Measurements from ENCODE around the gene SYT15. TPM values are rescaled to one million over a fixed set of nuclear protein-coding genes. Genes with fewer than 3 reads are reported as not detected.
A peak's percentile ranks its signal among the peaks of the same experiment; 100 is the strongest.
"Not testable (repeated sequence)": the region's sequence is repeated elsewhere in the genome, so short reads cannot be mapped to it uniquely, and the experiment has no call there.

Gene SYT15
- total RNA-seq, 3 donors from 2014 or later (not counting 1 experiment from before 2014, with no cell fraction given), result 1.00 to 2.0 (median 1.1) TPM

DNA sequence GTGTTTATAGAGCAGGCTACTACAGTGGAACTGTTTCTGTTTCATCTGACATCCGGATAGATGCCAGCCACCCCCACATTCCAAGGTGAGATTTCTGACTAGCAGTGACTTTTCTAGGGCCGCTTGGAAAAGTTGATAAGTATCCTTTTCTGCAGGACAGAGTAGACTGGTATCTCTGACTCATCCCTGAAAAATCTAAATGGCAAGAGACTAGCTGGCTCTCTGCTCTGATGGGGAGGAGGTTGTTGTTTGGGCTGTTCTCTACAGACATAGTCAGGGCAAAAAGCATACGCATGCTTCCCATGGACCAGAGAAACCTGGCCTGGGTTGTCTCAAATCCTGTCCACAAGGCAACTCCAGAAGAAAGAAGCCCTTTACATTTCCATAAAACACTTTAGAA, 10.7 kb downstream of the SYT15 start:
- H3K27ac Mint-ChIP-seq; DNase-seq; H3K4me1 Mint-ChIP-seq; H3K4me3 ChIP-seq (ENCODE audit: low read length); H3K9me3 ChIP-seq (ENCODE audit: control insufficient read depth, insufficient read depth, low read length); ATAC-seq; H3K27me3 ChIP-seq (ENCODE audit: control insufficient read depth, insufficient read depth, low read length); H3K27me3 Mint-ChIP-seq (ENCODE audit: low read depth in 2 of 2); H3K9me3 Mint-ChIP-seq; H3K4me3 Mint-ChIP-seq; H3K36me3 ChIP-seq (ENCODE audit: control insufficient read depth, insufficient read depth, low read length); H3K4me1 ChIP-seq (ENCODE audit: control insufficient read depth, insufficient read depth, low read length); H3K27ac ChIP-seq (ENCODE audit: low read length); intact Hi-C loops (cut with micrococcal nuclease); H3K36me3 Mint-ChIP-seq: not testable (repeated sequence)
- WGBS (ENCODE audit: insufficient coverage), result no CpG with 5 or more reads among the region's 3 CpGs

DNA sequence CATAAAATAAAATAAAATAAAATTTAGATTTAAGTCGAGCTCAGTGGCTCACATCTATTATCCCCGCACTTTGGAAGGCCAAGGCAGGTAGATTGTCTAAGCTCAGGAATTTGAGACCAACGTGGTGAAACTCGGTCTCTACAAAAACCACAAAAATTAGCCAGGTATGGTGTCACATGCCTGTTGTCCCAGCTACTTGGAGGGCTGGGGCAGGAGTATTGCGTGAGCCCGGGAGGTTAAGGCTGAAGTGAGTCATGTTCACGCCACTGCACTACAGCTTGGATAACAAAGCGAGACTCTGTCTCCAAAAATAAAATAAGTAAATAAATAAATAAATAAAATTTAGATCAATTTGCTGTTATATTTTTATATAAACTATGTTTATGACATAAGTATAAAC, 12.1 kb downstream of the SYT15 start:
- H3K4me3 ChIP-seq (ENCODE audit: low read length); H3K4me1 Mint-ChIP-seq; H3K27me3 ChIP-seq (ENCODE audit: control insufficient read depth, insufficient read depth, low read length); H3K36me3 Mint-ChIP-seq; H3K9me3 ChIP-seq (ENCODE audit: control insufficient read depth, insufficient read depth, low read length); H3K27me3 Mint-ChIP-seq (ENCODE audit: low read depth in 2 of 2); H3K4me3 Mint-ChIP-seq; ATAC-seq; H3K4me1 ChIP-seq (ENCODE audit: control insufficient read depth, insufficient read depth, low read length); H3K27ac ChIP-seq (ENCODE audit: low read length); intact Hi-C loops (cut with micrococcal nuclease); H3K36me3 ChIP-seq (ENCODE audit: control insufficient read depth, insufficient read depth, low read length); H3K27ac Mint-ChIP-seq; H3K9me3 Mint-ChIP-seq; DNase-seq: not testable (repeated sequence)
- WGBS (ENCODE audit: insufficient coverage), result no CpG with 5 or more reads among the region's 8 CpGs

DNA sequence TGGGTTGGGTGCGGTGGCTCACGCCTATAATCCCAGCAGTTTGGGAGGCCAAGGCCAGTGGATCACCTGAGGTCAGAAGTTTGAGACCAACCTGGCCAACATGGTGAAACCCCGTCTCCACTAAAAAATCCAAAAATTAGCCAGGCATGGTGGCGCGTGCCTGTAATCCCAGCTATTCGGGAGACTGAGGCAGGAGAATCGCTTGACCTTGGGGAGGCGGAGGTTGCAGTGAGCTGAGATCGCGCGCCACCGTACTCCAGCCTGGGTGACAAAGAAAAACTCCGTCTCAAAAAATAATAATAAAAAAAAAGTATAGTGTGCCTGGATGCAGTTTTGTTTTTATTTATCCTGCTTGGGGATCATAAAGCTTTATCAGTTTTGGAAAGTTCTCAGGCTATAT, 14.4 kb downstream of the SYT15 start:
- ATAC-seq; H3K36me3 Mint-ChIP-seq; DNase-seq; H3K27ac ChIP-seq (ENCODE audit: low read length); H3K9me3 Mint-ChIP-seq; H3K9me3 ChIP-seq (ENCODE audit: control insufficient read depth, insufficient read depth, low read length); H3K4me3 ChIP-seq (ENCODE audit: low read length); H3K27me3 ChIP-seq (ENCODE audit: control insufficient read depth, insufficient read depth, low read length); H3K4me3 Mint-ChIP-seq; H3K27ac Mint-ChIP-seq; H3K4me1 Mint-ChIP-seq; H3K4me1 ChIP-seq (ENCODE audit: control insufficient read depth, insufficient read depth, low read length); H3K36me3 ChIP-seq (ENCODE audit: control insufficient read depth, insufficient read depth, low read length); intact Hi-C loops (cut with micrococcal nuclease); H3K27me3 Mint-ChIP-seq (ENCODE audit: low read depth in 2 of 2): not testable (repeated sequence)
- 96% methylated on average over 4 of the region's 13 CpGs for WGBS (ENCODE audit: insufficient coverage)

DNA sequence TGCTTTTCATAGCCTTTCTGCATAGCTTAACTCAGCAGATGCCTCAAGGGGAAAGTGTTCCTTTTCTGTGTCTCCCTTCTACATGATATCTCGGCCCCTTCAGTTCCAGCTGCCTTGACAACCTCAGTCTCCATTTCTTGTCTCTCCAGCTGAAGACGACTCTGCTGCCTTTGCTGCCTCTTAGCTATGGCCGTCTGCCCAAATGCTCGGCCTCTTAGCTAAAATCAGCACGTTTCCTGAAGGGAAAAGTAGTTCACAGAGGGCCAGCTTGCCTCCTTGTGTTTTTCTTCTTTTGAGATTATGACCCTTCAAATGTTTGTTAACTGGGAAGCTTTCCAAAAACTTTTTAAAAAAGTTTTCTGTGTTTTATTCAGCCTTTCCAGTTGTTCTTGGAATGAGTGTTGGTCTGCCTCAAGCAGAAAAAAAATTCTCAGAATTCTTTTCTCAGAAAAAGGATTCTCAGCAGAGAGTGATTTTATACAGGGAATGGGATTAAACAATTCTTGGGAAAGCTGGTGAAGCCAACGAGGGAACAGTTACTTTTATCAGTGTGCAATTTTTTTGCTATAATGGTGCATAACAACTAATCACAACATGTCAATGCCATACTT, 15.6 kb downstream of the SYT15 start:
- DNase-seq; H3K4me3 ChIP-seq (ENCODE audit: low read length); intact Hi-C loops (cut with micrococcal nuclease); H3K27ac ChIP-seq (ENCODE audit: low read length); H3K27ac Mint-ChIP-seq; ATAC-seq; H3K36me3 Mint-ChIP-seq; H3K9me3 Mint-ChIP-seq; H3K27me3 ChIP-seq (ENCODE audit: control insufficient read depth, insufficient read depth, low read length); H3K9me3 ChIP-seq (ENCODE audit: control insufficient read depth, insufficient read depth, low read length); H3K4me1 Mint-ChIP-seq; H3K4me3 Mint-ChIP-seq; H3K36me3 ChIP-seq (ENCODE audit: control insufficient read depth, insufficient read depth, low read length); H3K4me1 ChIP-seq (ENCODE audit: control insufficient read depth, insufficient read depth, low read length); H3K27me3 Mint-ChIP-seq (ENCODE audit: low read depth in 2 of 2): not testable (repeated sequence)
- WGBS (ENCODE audit: insufficient coverage), result 100% methylated on average over 2 of the region's 6 CpGs

DNA sequence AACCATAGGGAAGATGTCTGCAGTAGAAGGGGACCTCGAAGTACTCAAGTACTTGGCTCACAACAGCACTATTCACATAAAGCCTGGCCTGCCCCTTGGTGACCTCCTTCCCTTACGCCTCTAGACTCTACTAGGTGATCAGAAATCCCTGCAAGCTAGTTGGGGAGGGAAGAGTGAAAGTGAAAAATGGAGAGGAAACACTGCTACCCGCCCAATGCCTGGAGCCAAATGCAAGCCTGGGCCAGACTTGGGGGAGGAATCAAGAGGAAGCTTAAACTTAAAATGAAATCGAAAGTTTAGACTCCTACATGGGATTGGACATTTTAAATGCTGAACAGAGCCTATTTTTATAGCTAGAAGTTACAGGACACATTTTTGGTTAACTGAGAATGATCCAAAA, 17.6 kb downstream of the SYT15 start:
- H3K9me3 Mint-ChIP-seq; intact Hi-C loops (cut with micrococcal nuclease); H3K36me3 ChIP-seq (ENCODE audit: control insufficient read depth, insufficient read depth, low read length); H3K4me1 ChIP-seq (ENCODE audit: control insufficient read depth, insufficient read depth, low read length); H3K27me3 Mint-ChIP-seq (ENCODE audit: low read depth in 2 of 2); H3K4me1 Mint-ChIP-seq; H3K27me3 ChIP-seq (ENCODE audit: control insufficient read depth, insufficient read depth, low read length); H3K27ac Mint-ChIP-seq; ATAC-seq; H3K27ac ChIP-seq (ENCODE audit: low read length); H3K9me3 ChIP-seq (ENCODE audit: control insufficient read depth, insufficient read depth, low read length); H3K4me3 Mint-ChIP-seq; H3K4me3 ChIP-seq (ENCODE audit: low read length); DNase-seq; H3K36me3 Mint-ChIP-seq: not testable (repeated sequence)
- WGBS (ENCODE audit: insufficient coverage), result no CpG with 5 or more reads among the region's 4 CpGs

DNA sequence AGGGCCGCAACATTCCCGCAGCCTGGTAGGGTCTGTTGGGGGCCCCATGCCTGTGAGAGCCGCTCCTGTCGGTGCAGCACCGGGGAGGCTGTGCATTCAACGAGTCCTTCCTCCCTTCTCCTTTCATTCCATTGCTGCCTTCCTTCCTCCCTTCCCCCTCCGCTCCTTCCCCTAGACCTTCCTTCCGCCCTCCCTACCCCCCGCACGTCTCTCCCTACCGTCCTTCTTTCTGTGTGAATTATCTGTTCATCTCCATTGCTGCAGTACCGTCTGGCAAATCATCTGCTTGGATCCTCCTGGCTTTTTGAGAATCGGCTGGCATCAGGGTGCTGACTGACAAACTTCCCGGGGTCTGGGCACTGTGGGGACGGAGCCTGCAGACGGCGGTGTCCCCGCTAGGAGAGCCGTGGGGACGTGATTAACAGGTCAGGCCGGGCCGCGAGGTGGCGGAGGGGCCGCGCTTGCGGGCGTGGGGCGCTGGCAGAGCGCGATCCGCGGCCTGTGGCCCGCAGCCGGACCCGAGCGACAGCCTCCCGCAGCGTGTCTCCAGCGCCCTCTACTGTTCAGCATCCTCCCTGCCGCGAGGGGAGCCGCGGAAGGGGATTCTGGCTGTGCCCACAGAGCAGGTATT, 18.8 kb downstream of the SYT15 start:
- peak overlapping the region; percentile 51 for H3K4me3 Mint-ChIP-seq
- intact Hi-C loops (cut with micrococcal nuclease); H3K27ac ChIP-seq (ENCODE audit: low read length); H3K4me1 Mint-ChIP-seq; H3K36me3 ChIP-seq (ENCODE audit: control insufficient read depth, insufficient read depth, low read length); H3K4me3 ChIP-seq (ENCODE audit: low read length); H3K27me3 ChIP-seq (ENCODE audit: control insufficient read depth, insufficient read depth, low read length); H3K9me3 ChIP-seq (ENCODE audit: control insufficient read depth, insufficient read depth, low read length); H3K36me3 Mint-ChIP-seq; H3K9me3 Mint-ChIP-seq; H3K27ac Mint-ChIP-seq; H3K4me1 ChIP-seq (ENCODE audit: control insufficient read depth, insufficient read depth, low read length); H3K27me3 Mint-ChIP-seq (ENCODE audit: low read depth in 2 of 2): not testable (repeated sequence)
- ATAC-seq, result peak; percentile 91 to 93 (median 92)
- WGBS (ENCODE audit: insufficient coverage), result 0% methylated on average over 2 of the region's 44 CpGs
- DNase-seq, result peak in 1 of 2 donors; percentile 2

DNA sequence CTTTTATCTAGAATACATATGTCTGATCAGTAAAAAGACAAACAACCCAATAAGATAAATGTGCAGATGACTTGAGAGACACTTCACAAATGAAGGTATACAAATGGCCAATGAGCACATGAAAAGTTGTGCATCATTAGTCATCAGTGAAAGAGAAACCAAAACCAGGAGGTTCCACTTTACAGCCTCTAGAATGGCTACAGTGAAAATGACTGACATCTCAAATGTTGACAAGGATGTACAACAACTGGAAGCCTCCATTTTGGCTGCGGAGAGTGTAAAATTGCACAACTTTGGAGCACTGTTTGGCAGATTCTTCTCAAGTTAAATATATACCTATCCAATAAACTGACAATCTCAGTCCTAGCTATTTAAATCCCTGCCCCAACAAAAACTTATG, 21.6 kb downstream of the SYT15 start:
- H3K4me1 Mint-ChIP-seq; H3K36me3 Mint-ChIP-seq; H3K36me3 ChIP-seq (ENCODE audit: control insufficient read depth, insufficient read depth, low read length); H3K27ac Mint-ChIP-seq; intact Hi-C loops (cut with micrococcal nuclease); H3K4me3 Mint-ChIP-seq; H3K9me3 ChIP-seq (ENCODE audit: control insufficient read depth, insufficient read depth, low read length); H3K4me3 ChIP-seq (ENCODE audit: low read length); H3K27ac ChIP-seq (ENCODE audit: low read length); H3K4me1 ChIP-seq (ENCODE audit: control insufficient read depth, insufficient read depth, low read length); H3K27me3 ChIP-seq (ENCODE audit: control insufficient read depth, insufficient read depth, low read length); H3K9me3 Mint-ChIP-seq; DNase-seq; H3K27me3 Mint-ChIP-seq (ENCODE audit: low read depth in 2 of 2): not testable (repeated sequence)
- ATAC-seq, result peak; percentile 44 to 66 (median 49)
- WGBS (ENCODE audit: insufficient coverage), result no CpG with 5 or more reads among the region's 1 CpG

DNA sequence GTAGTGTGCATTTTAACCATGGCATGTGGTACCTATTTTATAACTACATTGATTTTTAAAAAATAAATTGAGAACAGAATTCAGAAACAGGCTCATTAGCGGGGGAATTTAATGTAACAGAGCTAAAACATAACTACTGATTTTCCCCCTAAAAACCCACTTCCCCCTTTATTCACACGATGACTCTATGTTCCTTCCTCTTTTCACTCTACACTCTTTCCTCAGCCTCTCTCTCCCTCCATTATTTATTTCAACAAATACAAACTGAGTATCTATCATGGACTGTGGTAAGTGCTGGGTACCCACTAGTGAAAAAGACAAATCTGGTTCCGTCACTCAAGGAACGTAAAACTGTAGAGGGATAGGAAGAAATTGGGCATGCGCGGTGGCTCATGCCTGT, 36.6 kb downstream of the SYT15 start:
- H3K27me3 ChIP-seq (ENCODE audit: control insufficient read depth, insufficient read depth, low read length); H3K4me3 Mint-ChIP-seq; H3K9me3 Mint-ChIP-seq; H3K36me3 Mint-ChIP-seq; H3K27ac Mint-ChIP-seq; H3K9me3 ChIP-seq (ENCODE audit: control insufficient read depth, insufficient read depth, low read length); ATAC-seq; H3K27me3 Mint-ChIP-seq (ENCODE audit: low read depth in 2 of 2); H3K4me3 ChIP-seq (ENCODE audit: low read length); H3K36me3 ChIP-seq (ENCODE audit: control insufficient read depth, insufficient read depth, low read length); DNase-seq; H3K4me1 Mint-ChIP-seq; intact Hi-C loops (cut with micrococcal nuclease); H3K27ac ChIP-seq (ENCODE audit: low read length); H3K4me1 ChIP-seq (ENCODE audit: control insufficient read depth, insufficient read depth, low read length): not testable (repeated sequence)
- no CpG with 5 or more reads among the region's 6 CpGs for WGBS (ENCODE audit: insufficient coverage)

Measured in natural killer cell (primary cell).